ENCODE data around the gene SH3GL3. TPM values are rescaled to one million over a fixed set of nuclear protein-coding genes. Genes with fewer than 3 reads are reported as not detected.
A peak's percentile ranks its signal among the peaks of the same experiment; 100 is the strongest.

Gene SH3GL3
- total RNA-seq, 1 donor: 0.72 TPM

DNA sequence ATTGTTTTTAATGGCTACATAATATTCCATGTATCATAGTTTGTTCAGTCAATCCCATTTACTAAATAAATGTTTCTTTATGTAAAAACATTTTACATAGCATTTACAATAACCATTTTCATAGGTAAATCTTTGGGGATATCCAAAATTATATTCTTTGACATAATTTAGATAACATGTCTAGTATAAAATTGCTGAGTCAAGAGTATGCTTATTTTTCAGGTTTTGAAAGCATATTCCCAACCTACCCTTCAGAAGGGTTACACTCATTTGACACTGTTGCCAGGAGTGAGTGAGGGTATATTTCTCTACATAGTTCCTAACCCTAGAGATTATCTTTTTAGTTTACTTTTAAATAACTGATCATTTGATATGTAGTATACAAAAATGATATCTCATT lies 122.2 kb downstream of the SH3GL3 start:
- no peak overlapping the region for H3K4me3 ChIP-seq (ENCODE audit: insufficient read depth, low read length)
- H3K9me3 ChIP-seq (ENCODE audit: low read depth, low read length): no peaks in the 10 kb centered on the region
- no peaks in the 10 kb centered on the region for H3K79me2 ChIP-seq (ENCODE audit: insufficient read depth, low read length)
- H2AFZ ChIP-seq (ENCODE audit: low read length): no peak overlapping the region
- H4K20me1 ChIP-seq (ENCODE audit: insufficient read depth, low read length): no peaks in the 10 kb centered on the region
- H3K4me1 ChIP-seq (ENCODE audit: insufficient read depth, low read length): no peaks in the 10 kb centered on the region
- TF ChIP-seq, protein P1, sequence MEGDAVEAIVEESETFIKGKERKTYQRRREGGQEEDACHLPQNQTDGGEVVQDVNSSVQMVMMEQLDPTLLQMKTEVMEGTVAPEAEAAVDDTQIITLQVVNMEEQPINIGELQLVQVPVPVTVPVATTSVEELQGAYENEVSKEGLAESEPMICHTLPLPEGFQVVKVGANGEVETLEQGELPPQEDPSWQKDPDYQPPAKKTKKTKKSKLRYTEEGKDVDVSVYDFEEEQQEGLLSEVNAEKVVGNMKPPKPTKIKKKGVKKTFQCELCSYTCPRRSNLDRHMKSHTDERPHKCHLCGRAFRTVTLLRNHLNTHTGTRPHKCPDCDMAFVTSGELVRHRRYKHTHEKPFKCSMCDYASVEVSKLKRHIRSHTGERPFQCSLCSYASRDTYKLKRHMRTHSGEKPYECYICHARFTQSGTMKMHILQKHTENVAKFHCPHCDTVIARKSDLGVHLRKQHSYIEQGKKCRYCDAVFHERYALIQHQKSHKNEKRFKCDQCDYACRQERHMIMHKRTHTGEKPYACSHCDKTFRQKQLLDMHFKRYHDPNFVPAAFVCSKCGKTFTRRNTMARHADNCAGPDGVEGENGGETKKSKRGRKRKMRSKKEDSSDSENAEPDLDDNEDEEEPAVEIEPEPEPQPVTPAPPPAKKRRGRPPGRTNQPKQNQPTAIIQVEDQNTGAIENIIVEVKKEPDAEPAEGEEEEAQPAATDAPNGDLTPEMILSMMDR (IDR thresholded peaks at IDR 0.05; ENCODE audit: extremely low read depth, low read depth, low read length): no peak
- no peak for DNase-seq (ENCODE audit: insufficient read length, low spot score, missing footprints)
- no peaks in the 10 kb centered on the region for H3K27me3 ChIP-seq (ENCODE audit: insufficient read depth, low read length)
- H3K27ac ChIP-seq (ENCODE audit: low read depth, low read length): no peak overlapping the region
- no peaks in the 10 kb centered on the region for H3K36me3 ChIP-seq (ENCODE audit: insufficient read depth, low read length)
- no peak overlapping the region for H3K4me2 ChIP-seq (ENCODE audit: insufficient read depth, low read length)

DNA sequence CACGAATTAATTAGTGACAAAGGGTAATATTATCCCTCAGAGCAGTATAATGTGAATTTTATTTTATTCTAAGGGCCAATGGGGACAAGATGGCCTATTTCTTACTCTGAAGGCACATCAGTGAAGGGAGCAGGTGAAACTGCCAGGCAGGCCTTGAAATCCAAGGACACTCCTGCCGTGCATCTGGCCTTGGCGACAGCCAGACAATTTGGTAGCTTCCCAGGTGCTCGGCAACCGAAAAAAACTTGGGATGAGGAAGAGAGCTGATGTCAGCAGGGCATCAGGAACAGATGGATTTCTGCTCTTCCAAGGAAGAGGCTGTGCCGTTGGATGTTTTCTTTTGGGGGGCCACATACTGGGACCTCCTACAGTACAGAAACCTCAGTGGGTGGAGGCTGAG lies 123.6 kb downstream of the SH3GL3 start:
- Histone ChIP-seq H3K27ac (ENCODE audit: low read depth, low read length) (no peak overlapping the region), H3K4me1 (ENCODE audit: insufficient read depth, low read length) (no peaks in the 10 kb centered on the region), H2AFZ (ENCODE audit: low read length) (no peak overlapping the region), H4K20me1 (ENCODE audit: insufficient read depth, low read length) (no peaks in the 10 kb centered on the region), H3K79me2 (ENCODE audit: insufficient read depth, low read length) (no peaks in the 10 kb centered on the region), H3K27me3 (ENCODE audit: insufficient read depth, low read length) (no peaks in the 10 kb centered on the region), H3K4me3 (ENCODE audit: insufficient read depth, low read length) (no peak overlapping the region), H3K4me2 (ENCODE audit: insufficient read depth, low read length) (no peak overlapping the region), H3K36me3 (ENCODE audit: insufficient read depth, low read length) (no peaks in the 10 kb centered on the region), H3K9me3 (ENCODE audit: low read depth, low read length) (no peaks in the 10 kb centered on the region)
- DNase-seq (ENCODE audit: insufficient read length, low spot score, missing footprints): no peak
- TF ChIP-seq, protein P1 (IDR thresholded peaks at IDR 0.05; ENCODE audit: extremely low read depth, low read depth, low read length): no peak

DNA sequence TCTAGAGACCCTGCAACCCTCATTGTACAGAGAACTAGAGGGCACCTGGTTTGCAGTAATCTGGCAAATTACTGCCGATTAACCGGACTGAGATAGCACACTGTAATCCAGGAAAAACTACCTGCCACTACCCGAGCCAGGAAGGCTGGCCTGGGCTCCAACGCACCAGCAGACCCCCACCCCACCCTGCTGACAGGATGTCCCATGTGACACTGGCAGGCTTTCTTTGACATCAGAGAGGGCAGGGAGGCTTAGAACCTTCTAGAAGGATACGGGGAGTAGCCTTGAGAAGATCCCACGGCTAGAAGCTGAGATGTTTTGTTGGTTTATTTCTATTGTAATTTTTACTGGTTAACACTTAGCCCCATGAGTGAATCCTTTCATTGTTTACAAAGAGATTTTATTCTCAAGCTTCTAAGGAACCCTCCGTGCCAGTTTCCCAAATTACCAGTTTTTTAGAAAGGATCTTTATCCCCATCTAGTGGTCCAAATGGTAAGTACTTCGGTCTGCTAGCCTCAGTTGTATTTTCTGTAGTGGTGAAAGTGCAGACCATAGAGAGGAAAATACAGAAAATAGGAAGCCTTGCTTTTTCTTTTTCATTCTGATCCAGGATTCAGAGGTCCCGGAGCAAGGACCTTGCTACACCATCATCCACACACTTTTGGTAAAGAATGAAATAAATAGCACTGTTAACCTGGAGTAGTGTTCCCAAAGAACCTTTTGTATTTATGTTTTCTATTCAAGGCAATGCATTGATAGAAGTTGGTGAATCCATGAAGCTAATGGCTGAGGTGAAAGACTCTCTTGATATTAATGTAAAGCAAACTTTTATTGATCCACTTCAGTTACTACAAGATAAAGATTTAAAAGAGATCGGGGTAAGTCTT lies 124.9 kb downstream of the SH3GL3 start:
- no peaks in the 10 kb centered on the region for H3K27me3 ChIP-seq (ENCODE audit: insufficient read depth, low read length)
- DNase-seq (ENCODE audit: insufficient read length, low spot score, missing footprints): peak; percentile 91
- no peaks in the 10 kb centered on the region for H3K4me1 ChIP-seq (ENCODE audit: insufficient read depth, low read length)

DNA sequence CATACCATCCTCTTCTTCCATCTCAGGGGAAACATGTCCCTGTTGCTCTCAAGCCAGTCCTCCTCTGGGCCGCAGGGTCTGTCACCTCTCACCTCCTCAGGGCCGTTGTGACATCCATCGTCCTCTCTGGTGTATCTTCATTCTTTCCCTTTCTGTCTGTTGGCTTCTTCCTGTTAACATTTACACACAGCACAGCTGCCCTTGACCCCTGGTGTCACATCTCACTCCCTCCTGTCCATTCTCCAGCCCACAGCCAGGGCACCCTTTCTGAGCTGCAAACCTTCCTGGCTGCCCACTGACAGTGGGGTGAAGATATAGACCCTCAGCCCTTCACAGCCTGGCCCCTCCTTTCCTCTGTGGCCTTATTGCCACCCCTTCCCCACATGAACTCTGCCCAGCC lies 127.2 kb downstream of the SH3GL3 start:
- Histone ChIP-seq H3K36me3 (ENCODE audit: insufficient read depth, low read length) (no peaks in the 10 kb centered on the region), H3K27me3 (ENCODE audit: insufficient read depth, low read length) (no peaks in the 10 kb centered on the region), H3K4me1 (ENCODE audit: insufficient read depth, low read length) (no peaks in the 10 kb centered on the region), H3K79me2 (ENCODE audit: insufficient read depth, low read length) (no peaks in the 10 kb centered on the region), H3K4me3 (ENCODE audit: insufficient read depth, low read length) (no peak overlapping the region), H2AFZ (ENCODE audit: low read length) (no peak overlapping the region), H3K4me2 (ENCODE audit: insufficient read depth, low read length) (no peak overlapping the region), H3K9me3 (ENCODE audit: low read depth, low read length) (no peaks in the 10 kb centered on the region), H4K20me1 (ENCODE audit: insufficient read depth, low read length) (no peaks in the 10 kb centered on the region), H3K27ac (ENCODE audit: low read depth, low read length) (no peak overlapping the region)
- DNase-seq (ENCODE audit: insufficient read length, low spot score, missing footprints): no peak
- TF ChIP-seq, protein P1 (IDR thresholded peaks at IDR 0.05; ENCODE audit: extremely low read depth, low read depth, low read length): no peak

More for the DNA sequence above, 124.9 kb downstream of the SH3GL3 start:
- no peak overlapping the region for H3K27ac ChIP-seq (ENCODE audit: low read depth, low read length)
- H3K4me3 ChIP-seq (ENCODE audit: insufficient read depth, low read length): no peak overlapping the region
- H3K9me3 ChIP-seq (ENCODE audit: low read depth, low read length): no peaks in the 10 kb centered on the region
- H3K4me2 ChIP-seq (ENCODE audit: insufficient read depth, low read length): no peak overlapping the region
- H3K79me2 ChIP-seq (ENCODE audit: insufficient read depth, low read length): no peaks in the 10 kb centered on the region
- no peaks in the 10 kb centered on the region for H4K20me1 ChIP-seq (ENCODE audit: insufficient read depth, low read length)
- TF ChIP-seq, protein P1 (IDR thresholded peaks at IDR 0.05; ENCODE audit: extremely low read depth, low read depth, low read length): peak; percentile 68
- no peaks in the 10 kb centered on the region for H3K36me3 ChIP-seq (ENCODE audit: insufficient read depth, low read length)
- no peak overlapping the region for H2AFZ ChIP-seq (ENCODE audit: low read length)
